Activated T-helper 1 cell treated with anti-CD3 and anti-CD28 coated beads, Interleukin-12 subunit alpha, Interleukin-12 subunit beta, Interleukin-2, Interleukin-4 antibody, amounts not matched to agents 30 ng/mL and 10 ng/mL and 1 ng/mL, durations not matched to agents 14 hours and 24 hours and 36 hours (primary cell): ENCODE data around the gene PACS1. TPM values are rescaled to one million over a fixed set of nuclear protein-coding genes. Genes with fewer than 3 reads are reported as not detected.
"Not testable (repeated sequence)": the region's sequence is repeated elsewhere in the genome, so short reads cannot be mapped to it uniquely, and the experiment has no call there.

ENCODE experiments used
- DNase-seq: peaks from one replicate; pipeline ENCODE4 v3.0.0; 2021; ENCODE audit warnings: low spot score
- H3K27ac Mint-ChIP-seq: one replicate; pipeline ENCODE4 v1.8.0; 2021; ENCODE audit warnings: mild to moderate bottlenecking, mixed read lengths
- H3K27me3 Mint-ChIP-seq: one replicate; pipeline ENCODE4 v1.8.0; 2022; ENCODE audit warnings: mild to moderate bottlenecking, moderate library complexity, mixed read lengths; ENCODE audit not compliant: insufficient read depth
- H3K36me3 Mint-ChIP-seq: one replicate; pipeline ENCODE4 v1.8.0; 2021; ENCODE audit warnings: low read depth, mixed read lengths
- H3K4me1 Mint-ChIP-seq: one replicate; pipeline ENCODE4 v1.8.0; 2021; ENCODE audit warnings: low read depth, mixed read lengths
- H3K4me3 Mint-ChIP-seq: one replicate; pipeline ENCODE4 v1.8.0; 2021; ENCODE audit warnings: mild to moderate bottlenecking, moderate library complexity, mixed read lengths
- H3K9me3 Mint-ChIP-seq: one replicate; pipeline ENCODE4 v1.8.0; 2021; ENCODE audit warnings: mixed read lengths
- intact Hi-C: fragments of 100-400 bp; cut with micrococcal nuclease; formaldehyde crosslinking; loops from one replicate; pipeline ENCODE4 v1.15.1; 2024
- total RNA-seq: library from RNA; stranded (reverse); gene quantifications from 2 replicates; pipeline ENCODE4 v1.2.3, GENCODE V29; 2022

Gene PACS1
- total RNA-seq, 1 donor from 2014 or later: 89.5 TPM

- H3K36me3 Mint-ChIP-seq: peaks cover 40% of the 10 kb centered on the region
- intact Hi-C loops: loop anchor here (5.0 kb wide), 1 partner anchor 195 kb away; the partner anchor contains the start of gene RAB1B
- H3K9me3 Mint-ChIP-seq: no peaks in the 10 kb centered on the region
- DNase-seq: no peak
- peak overlapping the region; percentile 91 for H3K27ac Mint-ChIP-seq
- H3K27me3 Mint-ChIP-seq: no peaks in the 10 kb centered on the region
- peak overlapping the region; percentile 95 for H3K4me3 Mint-ChIP-seq
- H3K4me1 Mint-ChIP-seq: peaks cover 59% of the 10 kb centered on the region
These were observed 2.0 kb downstream of the PACS1 start for GRCh38 chr11:66072081-66072480.

GRCh38 chr11:66072518-66072917 is 2.4 kb downstream of the PACS1 start:
- peak overlapping the region; percentile 10 for H3K27ac Mint-ChIP-seq
- peak overlapping the region; percentile 95 for H3K4me3 Mint-ChIP-seq
- H3K36me3 Mint-ChIP-seq: peaks cover 40% of the 10 kb centered on the region
- DNase-seq: no peak
- H3K27me3 Mint-ChIP-seq: no peaks in the 10 kb centered on the region
- intact Hi-C loops: loop anchor here (5.0 kb wide), 1 partner anchor 195 kb away; the partner anchor contains the start of gene RAB1B
- no peaks in the 10 kb centered on the region for H3K9me3 Mint-ChIP-seq
- H3K4me1 Mint-ChIP-seq: peaks cover 54% of the 10 kb centered on the region

- H3K9me3 Mint-ChIP-seq: no peaks in the 10 kb centered on the region
- H3K4me3 Mint-ChIP-seq: no peak overlapping the region
- peaks cover 41% of the 10 kb centered on the region for H3K36me3 Mint-ChIP-seq
- H3K4me1 Mint-ChIP-seq: peaks cover 51% of the 10 kb centered on the region
- no peak overlapping the region for H3K27ac Mint-ChIP-seq
- DNase-seq: no peak
- intact Hi-C loops: loop anchor here (1.0 to 5.0 kb wide), 2 partner anchors 149 to 194 kb away; partner anchors contain the start of gene RAB1B
- H3K27me3 Mint-ChIP-seq: no peaks in the 10 kb centered on the region
These were observed 3.6 kb downstream of the PACS1 start for GRCh38 chr11:66073669-66074068.

GRCh38 chr11:66075273-66075672 is 5.2 kb downstream of the PACS1 start:
- Mint-ChIP-seq H3K27ac (no peak overlapping the region), H3K9me3 (no peaks in the 10 kb centered on the region), H3K4me3 (no peak overlapping the region), H3K4me1 (peaks cover 57% of the 10 kb centered on the region), H3K27me3 (no peaks in the 10 kb centered on the region), H3K36me3 (peaks cover 45% of the 10 kb centered on the region)
- no peak for DNase-seq
- intact Hi-C loops: no loop called here

GRCh38 chr11:66076561-66076960 is 6.5 kb downstream of the PACS1 start:
- H3K36me3 Mint-ChIP-seq: peaks cover 42% of the 10 kb centered on the region
- DNase-seq: no peak
- H3K27ac Mint-ChIP-seq: no peak overlapping the region
- intact Hi-C loops: no loop called here
- no peak overlapping the region for H3K4me3 Mint-ChIP-seq
- H3K4me1 Mint-ChIP-seq: peaks cover 63% of the 10 kb centered on the region
- H3K9me3 Mint-ChIP-seq: no peaks in the 10 kb centered on the region
- H3K27me3 Mint-ChIP-seq: no peaks in the 10 kb centered on the region

- Mint-ChIP-seq H3K9me3 (no peaks in the 10 kb centered on the region), H3K27me3 (no peaks in the 10 kb centered on the region), H3K4me3 (no peak overlapping the region), H3K4me1 (peaks cover 59% of the 10 kb centered on the region), H3K27ac (no peak overlapping the region), H3K36me3 (peaks cover 32% of the 10 kb centered on the region)
- intact Hi-C loops: no loop called here
- DNase-seq: no peak
These were observed 7.9 kb downstream of the PACS1 start for GRCh38 chr11:66077927-66078326.

GRCh38 chr11:66078949-66079348 is 8.9 kb downstream of the PACS1 start:
- H3K9me3 Mint-ChIP-seq, H3K27me3 Mint-ChIP-seq, intact Hi-C loops, DNase-seq, H3K27ac Mint-ChIP-seq, H3K4me3 Mint-ChIP-seq: not testable (repeated sequence)
- Mint-ChIP-seq H3K36me3 (peaks cover 34% of the 10 kb centered on the region), H3K4me1 (peaks cover 63% of the 10 kb centered on the region)

GRCh38 chr11:66080055-66080817 is 10.2 kb downstream of the PACS1 start:
- H3K27me3 Mint-ChIP-seq: no peaks in the 10 kb centered on the region
- intact Hi-C loops: loop anchor here (1.0 to 2.0 kb wide), 3 partner anchors 21 to 54 kb away; no protein-coding TSS in a partner anchor
- peaks cover 29% of the 10 kb centered on the region for H3K36me3 Mint-ChIP-seq
- H3K4me3 Mint-ChIP-seq: peak overlapping the region; percentile 67
- H3K27ac Mint-ChIP-seq: peak overlapping the region; percentile 93
- H3K4me1 Mint-ChIP-seq: peaks cover 64% of the 10 kb centered on the region
- no peaks in the 10 kb centered on the region for H3K9me3 Mint-ChIP-seq
- DNase-seq: peak; percentile 35

- intact Hi-C loops: loop anchor here (1.0 to 2.0 kb wide), 3 partner anchors 10 to 32 kb away; no protein-coding TSS in a partner anchor
- Mint-ChIP-seq H3K27me3 (no peaks in the 10 kb centered on the region), H3K36me3 (peaks cover 26% of the 10 kb centered on the region), H3K27ac (peak overlapping the region; percentile 93), H3K4me3 (peak overlapping the region; percentile 89), H3K9me3 (no peaks in the 10 kb centered on the region), H3K4me1 (peaks cover 64% of the 10 kb centered on the region)
- peak; percentile 70 for DNase-seq
These were observed 11.4 kb downstream of the PACS1 start for GRCh38 chr11:66081505-66081904.

- Mint-ChIP-seq H3K9me3 (no peaks in the 10 kb centered on the region), H3K4me1 (peaks cover 61% of the 10 kb centered on the region), H3K36me3 (peaks cover 20% of the 10 kb centered on the region), H3K27ac (no peak overlapping the region), H3K4me3 (no peak overlapping the region), H3K27me3 (no peaks in the 10 kb centered on the region)
- intact Hi-C loops: no loop called here
- no peak for DNase-seq
These were observed 13.1 kb downstream of the PACS1 start for GRCh38 chr11:66082946-66083698.

GRCh38 chr11:66083767-66084166 is 13.7 kb downstream of the PACS1 start:
- Mint-ChIP-seq H3K36me3 (peaks cover 17% of the 10 kb centered on the region), H3K4me1 (peaks cover 60% of the 10 kb centered on the region), H3K27ac (no peak overlapping the region), H3K4me3 (no peak overlapping the region), H3K9me3 (no peaks in the 10 kb centered on the region), H3K27me3 (no peaks in the 10 kb centered on the region)
- DNase-seq: no peak
- intact Hi-C loops: no loop called here

GRCh38 chr11:66084821-66085475 is 14.9 kb downstream of the PACS1 start:
- Mint-ChIP-seq H3K27me3 (no peaks in the 10 kb centered on the region), H3K27ac (no peak overlapping the region), H3K9me3 (no peaks in the 10 kb centered on the region), H3K4me3 (no peak overlapping the region), H3K4me1 (peaks cover 52% of the 10 kb centered on the region), H3K36me3 (peaks cover 13% of the 10 kb centered on the region)
- intact Hi-C loops: no loop called here
- no peak for DNase-seq
